Measurements from ENCODE around the gene MAD1L1.

Gene MAD1L1

DNA sequence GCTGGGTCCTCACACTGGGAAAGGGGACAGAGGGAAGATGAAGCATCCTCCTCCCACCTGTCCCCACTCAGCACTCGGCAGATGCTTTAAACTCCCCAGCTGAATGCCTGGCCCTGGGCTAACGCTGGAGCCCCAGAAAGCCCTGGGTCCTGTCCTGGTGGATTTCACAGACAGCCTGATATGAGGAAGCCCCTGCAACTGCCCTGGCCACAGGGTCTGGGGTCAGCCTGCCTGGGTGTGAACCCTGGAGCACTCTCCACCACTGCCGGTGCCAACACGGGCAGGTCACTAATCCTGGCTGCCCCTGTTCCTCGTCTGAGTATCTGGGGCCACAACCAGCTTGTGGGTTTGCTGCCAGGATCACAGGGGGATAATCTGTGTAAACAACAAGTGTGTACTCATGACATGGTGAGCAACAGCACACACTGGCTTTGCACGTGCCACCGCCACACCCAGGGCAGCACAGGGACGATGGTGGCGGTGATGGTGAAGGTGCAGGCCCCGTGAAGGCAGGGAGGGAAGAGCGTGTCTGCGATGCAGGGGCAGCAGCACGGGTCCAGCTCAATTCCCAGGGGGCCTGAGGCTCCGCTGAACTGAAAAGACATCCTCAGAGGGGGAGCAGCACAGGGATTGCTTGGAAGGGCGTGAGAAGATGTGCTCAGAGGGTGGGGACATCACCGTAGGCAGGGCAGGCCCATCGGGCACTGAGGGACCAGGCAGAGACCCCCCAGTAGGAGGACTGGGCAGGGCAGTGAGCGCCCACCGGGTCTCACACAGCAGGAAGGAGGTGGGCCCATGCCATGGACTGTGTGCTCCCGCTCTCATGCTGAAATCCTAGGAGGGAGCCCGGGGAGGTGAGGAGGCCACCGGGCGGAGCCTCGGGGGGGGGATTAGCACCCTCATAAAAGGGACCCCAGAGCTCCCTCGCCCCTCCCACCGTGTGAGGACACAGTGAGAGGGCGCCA lies 238.7 kb downstream of the MAD1L1 start:
- DNase-seq = no peak

DNA sequence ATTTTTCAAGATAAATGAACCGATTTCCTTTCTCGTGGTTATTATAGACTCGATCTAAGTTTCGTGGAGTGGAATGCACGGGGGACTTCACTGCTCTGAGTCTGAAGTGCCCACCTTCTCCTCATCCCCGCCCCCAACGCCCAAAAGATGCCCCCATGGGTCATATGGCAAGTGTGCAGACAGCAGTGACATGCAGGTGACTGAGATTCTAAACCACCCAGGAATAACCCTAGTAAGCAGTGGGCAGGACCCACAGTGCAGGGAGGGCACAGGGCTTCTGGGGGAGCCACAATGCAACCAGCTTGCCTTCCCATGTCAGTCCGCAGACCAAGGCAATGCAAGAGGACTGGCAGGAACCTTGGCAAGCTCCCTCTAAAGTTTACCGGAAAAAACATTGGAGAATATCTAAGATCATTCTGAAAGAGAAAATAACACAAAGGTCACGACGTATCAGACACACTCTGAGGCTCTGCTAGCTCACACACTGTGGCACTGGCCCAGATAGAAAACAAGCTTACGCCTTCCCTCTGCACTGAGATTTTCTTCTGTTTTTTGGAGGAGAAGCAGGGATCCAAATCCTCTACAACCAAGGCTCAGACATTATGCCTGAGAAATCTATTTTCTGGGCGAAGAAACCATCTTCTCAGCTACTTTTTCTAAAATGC lies 239.6 kb downstream of the MAD1L1 start:
- DNase-seq = no peak

DNA sequence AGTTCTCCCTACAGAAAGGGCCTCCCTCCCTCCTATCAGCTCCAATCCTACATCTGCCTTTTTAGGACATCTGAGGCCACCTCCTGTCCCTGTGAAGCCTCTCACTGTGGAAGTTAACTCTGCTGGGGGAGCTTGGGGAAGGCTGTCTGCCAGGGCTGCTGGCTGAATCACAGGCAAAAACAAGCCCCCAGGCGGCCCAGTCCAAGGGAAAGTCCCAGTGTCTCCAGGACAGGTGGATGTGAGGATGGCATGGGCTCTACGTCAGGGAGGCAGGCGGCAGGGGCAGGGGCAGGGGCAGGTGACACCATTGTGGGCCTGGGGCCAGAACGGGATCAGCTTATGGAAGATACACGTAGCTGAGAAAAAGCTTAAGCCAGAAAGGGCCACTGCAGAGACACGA lies 240.2 kb downstream of the MAD1L1 start:
- no peak for DNase-seq

DNA sequence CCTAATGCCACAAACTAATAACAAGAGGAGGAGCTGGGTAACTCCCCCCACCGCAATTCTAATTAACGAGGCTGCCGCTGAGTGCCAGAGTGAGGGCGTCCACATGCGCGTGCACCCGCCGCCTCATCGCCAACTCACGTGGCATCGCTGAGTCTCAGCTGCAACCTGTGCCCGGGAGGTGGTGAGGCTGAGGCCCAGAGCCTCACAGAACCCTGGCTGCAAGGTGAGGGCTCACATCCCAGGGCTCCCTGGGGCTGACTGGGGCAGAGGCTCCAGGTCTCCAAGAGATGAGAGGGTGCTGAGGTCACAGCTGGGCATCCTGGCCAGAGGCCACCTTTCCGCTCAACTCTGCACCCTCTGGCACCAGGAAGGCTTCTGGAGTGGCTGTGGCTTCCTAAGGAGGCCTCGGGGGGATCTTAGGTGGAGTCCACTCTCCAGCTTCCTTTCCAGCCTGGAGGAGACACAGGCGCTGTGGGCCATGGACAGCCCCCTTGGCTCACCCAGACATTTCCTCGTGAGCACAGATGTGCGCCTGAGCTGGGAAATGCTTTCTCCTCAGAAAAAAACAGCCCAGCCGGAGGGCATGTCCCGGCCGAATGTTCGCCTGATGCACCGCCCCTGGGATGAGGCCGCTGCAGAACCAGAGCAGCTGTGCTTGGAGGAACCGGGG lies 242.6 kb downstream of the MAD1L1 start:
- DNase-seq = no peak

DNA sequence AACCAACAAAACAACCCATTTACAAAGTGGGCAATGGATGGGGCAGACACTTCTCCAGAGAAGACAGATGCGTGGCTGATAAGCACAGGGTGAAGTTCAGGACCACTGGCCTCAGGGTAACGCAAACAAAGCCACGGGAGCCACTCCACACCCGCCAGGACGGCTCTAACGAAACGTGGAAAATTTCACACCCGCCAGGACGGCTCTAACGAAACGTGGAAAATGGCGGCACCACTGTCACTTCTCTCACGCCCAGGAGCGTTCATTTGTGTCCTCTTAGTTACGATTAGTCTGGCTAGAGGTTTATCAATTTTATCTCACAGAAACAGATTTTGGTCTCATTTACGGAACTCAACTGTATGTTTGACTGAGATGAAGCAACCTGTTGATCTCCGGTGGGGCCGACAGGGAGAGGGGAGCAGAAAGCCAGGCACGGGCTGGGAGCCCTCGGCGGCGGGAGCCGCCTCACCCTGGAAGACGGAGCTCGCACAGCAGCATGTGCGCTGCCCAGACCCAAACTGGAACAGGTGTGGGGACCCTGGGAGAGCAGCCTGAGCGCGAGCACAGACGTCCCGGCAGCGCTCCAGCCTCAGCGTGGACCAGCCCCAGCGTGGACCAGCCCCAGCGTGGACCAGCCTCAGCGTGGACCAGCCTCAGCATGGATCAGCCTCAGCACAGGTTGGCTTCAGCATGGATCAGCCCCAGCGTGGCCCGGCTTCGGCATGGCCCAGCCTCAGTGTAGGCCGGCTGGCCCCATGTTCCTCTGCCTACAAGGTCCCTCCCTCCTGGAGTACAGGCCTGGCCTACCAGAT lies 243.5 kb downstream of the MAD1L1 start:
- no peak for DNase-seq

DNA sequence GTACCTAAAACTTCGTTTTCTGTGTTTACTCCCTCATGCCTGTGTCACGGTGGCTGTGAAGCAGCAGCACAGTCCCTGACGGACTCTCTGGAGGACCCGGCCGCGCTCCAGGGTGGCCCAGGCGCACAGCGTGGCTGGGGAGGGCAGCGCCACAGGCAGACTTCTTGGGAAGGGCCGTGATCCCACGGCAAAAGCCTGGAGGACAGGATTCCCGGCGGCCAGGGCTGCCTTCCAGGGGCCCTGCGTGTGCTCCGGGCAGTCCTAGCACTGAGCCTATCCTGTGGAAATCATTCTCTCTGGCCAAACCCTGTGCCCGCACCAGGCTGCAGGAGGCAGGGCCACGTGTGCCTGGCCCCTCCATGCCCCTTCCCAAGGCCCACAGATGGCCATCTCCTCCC lies 244.2 kb downstream of the MAD1L1 start:
- no peak for DNase-seq

DNA sequence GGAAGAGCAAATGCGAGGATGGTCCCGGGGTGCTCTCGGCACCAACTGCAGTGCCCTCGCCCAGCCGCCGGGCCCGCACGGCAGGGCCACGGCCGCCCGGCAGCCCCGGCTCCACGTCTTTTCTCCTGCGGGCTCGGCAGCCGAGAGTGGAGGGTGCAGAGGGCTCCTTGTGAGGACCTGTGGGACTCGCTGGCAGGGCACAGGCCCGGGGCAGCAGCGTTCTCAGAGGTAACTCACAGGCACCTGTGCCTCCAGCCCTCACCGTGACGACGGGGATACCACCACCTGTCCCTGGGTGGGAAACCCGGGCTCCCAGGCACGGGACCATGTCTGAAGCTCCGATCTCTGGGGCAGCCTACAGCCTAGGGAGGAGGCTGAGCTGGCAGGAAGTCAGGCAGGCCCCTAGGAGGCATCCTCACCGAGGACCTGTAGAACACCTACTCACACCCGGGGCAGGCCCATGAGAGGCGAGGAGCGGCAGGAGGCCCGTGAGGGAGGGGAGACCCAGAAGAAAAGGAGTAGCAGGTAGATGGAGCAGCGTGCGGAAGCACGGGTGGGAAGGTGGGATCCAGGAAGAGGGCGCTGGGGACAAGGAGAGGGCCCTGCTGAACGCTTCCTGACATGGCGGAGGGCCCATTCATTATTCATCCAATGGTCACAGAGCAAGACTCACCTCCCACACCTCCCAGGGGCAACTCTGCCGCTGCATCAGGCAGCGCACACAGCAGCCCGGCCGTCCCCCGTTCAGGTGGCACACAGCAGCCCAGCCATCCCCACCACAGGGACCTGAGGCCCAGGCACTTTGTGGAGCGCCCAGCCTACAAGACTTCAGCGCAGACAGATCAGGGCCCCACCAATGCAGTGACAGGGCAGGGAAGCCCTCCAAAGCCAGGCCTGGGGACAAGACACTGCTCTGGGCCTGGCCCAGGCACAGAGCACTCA lies 244.9 kb downstream of the MAD1L1 start:
- DNase-seq = no peak

DNA sequence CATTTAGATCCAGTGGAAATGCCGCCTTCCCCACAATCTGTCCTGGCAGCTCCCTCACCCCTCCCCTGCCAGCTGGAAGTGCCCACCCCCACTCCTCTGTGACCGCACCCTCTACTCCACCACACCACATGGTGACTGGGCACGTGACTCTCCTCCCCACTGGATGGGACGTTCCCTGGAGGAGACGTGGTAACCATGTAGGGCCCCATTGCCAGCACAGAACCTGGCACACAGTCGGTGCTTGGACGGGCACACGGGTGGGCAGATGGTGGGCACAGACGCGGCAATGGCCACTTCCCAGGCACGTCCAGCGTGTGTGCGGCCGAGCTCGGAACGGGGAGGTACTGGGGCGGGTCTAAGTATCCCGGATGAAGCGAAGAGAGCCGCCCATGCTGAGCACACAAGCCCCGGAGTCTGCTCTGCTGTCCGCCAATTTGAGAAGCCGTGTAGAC lies 245.6 kb downstream of the MAD1L1 start:
- DNase-seq = no peak

DNA sequence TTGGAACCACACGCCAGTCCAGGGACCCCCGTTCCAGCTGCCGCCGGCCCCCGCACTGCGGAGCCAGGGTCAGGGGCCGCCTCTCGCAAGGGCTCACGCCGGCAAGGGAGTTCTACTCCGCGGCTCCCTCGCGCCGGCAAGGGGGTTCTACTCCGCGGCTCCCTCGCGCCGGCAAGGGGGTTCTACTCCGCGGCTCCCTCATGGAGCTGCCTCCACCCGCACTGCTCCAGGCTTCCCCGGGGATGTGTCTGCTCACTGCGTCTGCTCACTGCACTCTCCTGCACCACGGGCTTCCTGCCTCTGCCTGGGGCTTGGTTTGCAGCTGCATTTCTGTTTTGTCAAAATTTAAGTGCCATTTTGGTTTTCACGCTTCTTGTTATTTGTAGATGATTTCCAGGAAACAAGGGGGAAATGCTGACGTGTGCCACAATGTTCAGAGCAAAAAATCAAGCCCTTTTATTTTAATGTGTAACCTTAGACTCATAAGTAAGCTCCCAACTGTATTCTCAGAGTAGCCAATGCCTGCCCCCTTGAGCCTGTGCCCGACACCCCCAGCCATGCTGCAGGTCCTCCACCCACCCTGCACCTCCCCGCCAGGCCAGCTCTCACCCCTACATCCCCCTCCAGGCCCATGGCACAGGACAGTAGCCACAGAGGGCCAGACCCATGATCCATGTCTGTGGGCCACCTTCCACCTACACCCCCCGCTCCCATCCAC lies 246.2 kb downstream of the MAD1L1 start:
- no peak for DNase-seq

DNA sequence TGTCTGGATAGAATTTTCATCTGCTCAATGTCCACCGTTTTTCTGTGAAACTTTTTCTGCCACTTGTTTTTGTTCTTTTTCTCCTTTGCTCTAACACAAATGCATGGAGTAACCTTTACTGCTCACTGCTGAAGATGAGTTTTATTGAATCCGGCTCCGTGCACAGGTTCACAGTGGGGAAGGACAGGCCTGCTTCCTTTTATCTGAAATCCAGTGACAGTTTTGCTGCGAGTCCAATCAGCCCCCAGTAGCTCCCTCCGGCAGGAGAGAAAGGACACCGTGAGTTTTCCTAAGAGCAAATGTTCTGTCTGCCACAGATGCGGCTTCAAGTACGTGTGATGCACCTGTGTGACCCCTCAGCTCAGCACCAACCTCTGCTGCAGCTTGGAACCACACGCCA lies 246.8 kb downstream of the MAD1L1 start:
- DNase-seq = no peak

DNA sequence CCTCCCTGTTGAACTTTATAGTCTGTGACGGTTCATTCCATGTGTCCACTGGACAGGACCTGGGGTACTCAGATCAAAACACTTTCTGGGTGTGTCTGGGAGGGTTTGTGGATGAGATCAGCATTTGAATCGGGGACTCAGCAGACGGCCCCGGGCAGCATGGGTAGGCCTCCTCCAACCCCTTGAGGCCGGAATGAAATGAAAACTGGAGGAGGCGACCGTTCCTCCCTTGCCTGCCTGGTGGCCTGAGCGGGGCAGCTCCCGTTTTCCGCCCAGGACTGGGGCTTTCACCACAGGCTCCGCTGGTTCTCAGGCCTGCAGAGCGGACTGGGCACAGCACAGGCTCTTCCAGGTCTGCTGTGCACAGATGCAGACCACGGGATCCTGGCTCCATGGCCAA lies 247.7 kb downstream of the MAD1L1 start:
- no peak for DNase-seq

DNA sequence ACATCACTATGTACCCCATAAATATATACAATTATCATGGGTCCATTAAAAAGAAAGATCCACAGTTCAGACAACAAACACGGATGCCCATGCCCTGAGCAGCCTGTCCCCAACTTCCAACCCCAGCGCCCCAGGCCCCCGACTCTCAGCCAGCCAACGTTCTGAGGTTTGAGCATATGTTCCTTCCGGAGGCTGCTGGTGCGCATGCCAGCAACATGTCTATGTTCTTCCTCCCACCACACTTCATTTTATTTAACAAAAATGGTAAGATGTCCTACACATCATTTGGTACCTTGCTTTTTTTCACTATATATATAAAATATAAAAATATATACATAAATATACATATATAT lies 250.9 kb downstream of the MAD1L1 start:
- DNase-seq = no peak

DNA sequence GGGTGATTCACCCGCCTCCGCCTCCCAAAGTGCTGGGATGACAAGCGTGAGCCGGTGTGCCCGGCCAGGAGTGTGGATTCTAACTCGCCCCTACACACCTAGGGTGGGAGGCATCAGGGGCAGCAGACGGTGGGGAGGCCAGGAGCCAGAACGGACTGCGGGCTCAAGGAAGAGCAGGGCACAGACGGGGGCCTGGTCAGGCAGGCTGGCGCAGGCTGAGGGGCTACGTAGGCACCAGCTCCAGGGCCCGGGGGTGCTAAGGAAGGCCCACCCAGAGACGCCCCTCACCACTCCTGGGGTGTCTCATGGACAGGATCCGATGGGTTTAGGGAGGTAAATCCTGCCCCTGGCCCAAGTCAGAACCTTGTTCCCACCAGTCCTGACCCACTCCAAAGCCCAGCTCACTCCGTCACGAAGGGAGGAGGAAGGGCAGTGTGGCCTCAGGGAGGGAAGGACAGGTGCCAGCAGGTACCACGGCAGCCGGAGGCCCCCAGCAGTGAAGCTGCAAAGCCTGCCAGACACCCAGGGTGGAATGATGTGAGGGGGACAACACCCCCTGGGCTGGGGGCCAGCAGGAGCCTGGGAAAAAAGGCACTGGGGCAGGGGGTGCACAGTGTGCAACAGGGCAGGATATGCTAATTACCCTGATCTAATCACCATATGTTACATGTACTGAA lies 251.4 kb downstream of the MAD1L1 start:
- DNase-seq = no peak

DNA sequence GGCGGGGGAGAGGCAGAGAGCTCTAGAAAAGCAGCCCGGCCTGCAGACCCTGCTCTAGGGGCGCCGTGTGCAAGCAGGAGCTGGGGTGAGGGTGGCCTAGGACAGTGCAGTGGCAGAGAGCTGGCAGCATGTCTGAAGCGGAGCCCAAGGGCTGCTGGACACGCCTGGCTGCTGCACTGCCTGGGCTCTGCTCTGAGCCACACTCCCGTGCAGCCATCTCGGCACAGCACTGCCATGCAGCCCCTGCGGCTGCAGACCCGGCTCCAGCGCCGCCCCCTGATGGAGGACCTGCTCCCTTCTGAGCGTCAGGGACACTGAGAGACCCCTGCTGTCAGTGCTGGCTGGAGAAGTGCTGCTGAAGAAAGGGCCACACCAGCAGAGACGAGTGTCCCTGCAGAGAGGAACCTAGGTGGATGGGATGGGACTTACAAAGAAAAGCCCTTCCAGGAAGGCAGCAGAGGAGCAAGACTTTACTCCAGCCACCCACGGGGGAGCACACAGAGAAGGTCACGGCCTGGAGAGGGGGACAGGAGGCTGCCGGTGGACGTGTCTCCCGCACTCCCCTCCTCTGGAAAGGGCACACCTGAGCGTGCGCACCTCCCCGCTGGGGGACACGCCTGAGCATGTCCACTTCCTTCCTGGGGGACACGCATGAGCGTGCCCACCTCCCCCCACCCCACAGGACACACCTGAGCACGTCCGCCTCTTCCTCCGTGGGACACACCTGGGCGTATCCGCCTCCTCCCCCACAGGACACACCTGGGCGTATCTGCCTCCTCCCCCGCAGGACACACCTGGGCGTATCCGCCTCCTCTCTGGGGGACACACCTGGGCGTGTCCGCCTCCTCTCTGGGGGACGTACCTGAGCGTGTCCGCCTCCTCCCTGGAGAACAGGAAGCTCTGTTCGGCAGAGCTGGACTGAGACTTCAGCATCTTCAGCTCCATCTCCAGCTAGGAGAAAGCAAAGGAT lies 252.9 kb downstream of the MAD1L1 start:
- DNase-seq = no peak

DNA sequence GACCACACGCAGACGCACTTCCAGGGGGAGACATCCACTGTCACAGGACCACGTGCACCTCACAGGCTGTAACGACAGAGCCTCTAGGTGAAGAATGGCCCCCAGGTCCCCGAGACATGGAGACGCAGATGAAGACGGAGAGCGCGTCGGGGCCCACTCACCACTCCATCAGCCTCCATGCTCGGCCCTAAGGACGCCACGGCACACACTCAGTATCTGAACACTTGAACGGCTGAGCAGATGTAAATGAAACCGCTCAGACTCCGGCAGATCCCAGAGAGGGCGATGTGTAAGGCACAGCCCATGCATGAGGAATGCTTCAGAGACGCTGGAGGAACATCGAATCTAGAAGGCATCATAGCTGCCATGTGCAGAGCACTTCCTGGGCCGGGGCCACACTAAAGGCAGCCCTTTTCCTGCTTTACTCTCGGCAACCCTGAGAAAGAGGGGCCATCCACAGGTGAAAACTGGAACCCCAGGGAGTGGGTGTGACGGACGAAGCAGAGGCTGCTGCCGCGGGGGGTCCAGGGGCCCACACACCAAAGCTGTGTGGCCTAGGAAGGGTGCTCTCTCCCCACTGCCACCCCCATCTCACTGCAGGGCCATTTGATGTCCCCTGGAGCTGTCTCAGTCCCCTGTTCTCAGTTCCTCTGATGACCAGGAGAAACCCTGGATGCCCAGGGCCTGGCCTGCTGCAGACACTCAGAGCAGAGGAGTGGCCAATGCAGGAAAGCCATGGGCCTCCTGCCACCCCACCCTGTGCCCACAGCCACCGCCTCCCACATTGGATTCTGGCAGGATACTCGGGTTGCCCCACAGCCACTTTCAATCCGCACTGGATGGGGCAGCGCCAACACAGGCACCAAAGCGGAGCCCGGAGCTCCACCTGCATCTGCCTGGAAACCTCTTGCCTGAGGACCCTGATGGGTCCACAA lies 253.8 kb downstream of the MAD1L1 start:
- DNase-seq = no peak

DNA sequence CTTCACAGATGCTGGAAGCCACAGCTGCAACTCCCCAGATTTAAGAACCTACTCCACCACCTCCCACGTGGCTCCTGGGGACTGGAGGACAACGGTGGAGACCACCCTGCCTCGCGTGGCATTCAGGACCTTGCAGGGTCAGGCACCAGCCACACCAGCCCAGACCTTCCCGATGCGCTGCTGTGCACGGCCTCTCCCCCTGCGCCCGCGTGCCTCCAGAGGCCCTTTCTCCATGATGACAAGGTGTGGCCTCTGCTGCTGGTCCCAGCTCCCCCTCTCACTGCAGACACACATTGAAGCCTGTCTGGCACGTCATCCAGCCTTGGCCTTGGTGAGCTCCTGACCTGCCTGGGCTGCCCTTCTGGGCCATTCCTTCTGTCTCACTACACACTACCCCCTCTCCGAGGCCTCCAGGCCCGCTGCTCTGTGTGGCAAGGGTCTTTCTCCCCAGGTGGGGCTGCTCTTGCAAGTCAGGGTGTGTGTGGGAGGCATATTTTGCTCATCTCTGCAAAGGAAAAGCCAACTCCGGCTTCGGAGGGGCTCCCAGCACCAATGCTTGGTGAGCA lies 254.8 kb downstream of the MAD1L1 start:
- no peak for DNase-seq
